Endothelial cell of umbilical vein (primary cell): ENCODE results near the gene TASOR. TPM values are rescaled to one million over a fixed set of nuclear protein-coding genes. Genes with fewer than 3 reads are reported as not detected.

Source experiments
- BruUV-seq: library from RNA; stranded (reverse); fragments of 400-500 nt; replicated peaks from 2 replicates; lab custom pipeline; 2021; lab: Mats Ljungman, UMichigan
- CTCF ChIA-PET: fragments of 300-600, 350-600 bp; sonication (Branson Sonifier 250); formaldehyde crosslinking; loops from one replicate; lab custom pipeline; 2021; ENCODE audit warnings: antibody characterized with exemption, inconsistent platforms; lab: Charles Lee
- POLR2A ChIA-PET: fragments of 300-600, 350-600 bp; sonication (Branson Sonifier 250); formaldehyde crosslinking; loops from one replicate; lab custom pipeline; 2021; ENCODE audit warnings: antibody characterized with exemption, inconsistent platforms; lab: Charles Lee
- DNase-seq: peaks from one replicate; pipeline ENCODE4 v3.0.0-alpha.2; 2011; ENCODE audit warnings: low read depth, low spot score
- FAIRE-seq: peaks from 2 replicates; lab custom pipeline; 2011; peaks lifted over from hg19 to GRCh38; lab: Jason Lieb, UNC
- H2AFZ ChIP-seq: 2 replicates; pipeline ENCODE4 v1.6.0; 2012; ENCODE audit warnings: low read depth, low read length, control low read depth, inconsistent platforms
- H3K27ac ChIP-seq: 2 replicates; pipeline ENCODE4 v1.5.1; 2011; ENCODE audit warnings: low read depth, mild to moderate bottlenecking, control low read depth, low read length, moderate library complexity; ENCODE audit not compliant: insufficient read depth
- H3K27me3 ChIP-seq, 2 experiments: 2 replicates each; pipeline versions ENCODE4 v1.6.0 to v1.6.1; 2011; ENCODE audit warnings: low read length in 2 of 2, mixed read lengths in 1 of 2; ENCODE audit not compliant: control insufficient read depth in 2 of 2, insufficient read depth in 2 of 2
- H3K36me3 ChIP-seq, 2 experiments: 2 replicates in 1 of 2; 3 replicates in 1 of 2; pipeline ENCODE4 v1.5.1; 2011; ENCODE audit warnings: low read length in 2 of 2, mild to moderate bottlenecking in 1 of 2, moderate library complexity in 1 of 2; ENCODE audit not compliant: control insufficient read depth in 2 of 2, insufficient read depth in 2 of 2; ENCODE audit errors: extremely low read depth in 1 of 2
- H3K4me1 ChIP-seq: 3 replicates; pipeline ENCODE4 v1.5.1; 2011; ENCODE audit warnings: mild to moderate bottlenecking, low read length; ENCODE audit not compliant: control insufficient read depth, insufficient read depth; ENCODE audit errors: extremely low read depth
- H3K4me2 ChIP-seq: 2 replicates; pipeline ENCODE4 v1.6.1; 2011; ENCODE audit warnings: low read length, control low read depth, mixed read lengths; ENCODE audit not compliant: insufficient read depth
- H3K4me3 ChIP-seq, 3 experiments: fragments of 200-600 bp in 1 of 3; sonication (generic), shearing (Covaris generic) in 1 of 3; replicated peaks in 1 of 3; 2 replicates each; pipeline ENCODE4 v1.5.1; 2011 to 2016; ENCODE audit warnings: control low read depth in 3 of 3, low read length in 3 of 3, mild to moderate bottlenecking in 2 of 3, inconsistent platforms in 1 of 3, low read depth in 1 of 3, moderate library complexity in 1 of 3; ENCODE audit not compliant: insufficient read depth in 1 of 3
- H3K79me2 ChIP-seq: 2 replicates; pipeline ENCODE4 v1.6.0; 2012; ENCODE audit warnings: low read length, inconsistent platforms; ENCODE audit not compliant: control insufficient read depth, insufficient read depth
- H3K9ac ChIP-seq: replicated peaks from 2 replicates; pipeline ENCODE3; 2011; ENCODE audit warnings: low read length, control low read depth; ENCODE audit not compliant: insufficient read depth; ENCODE audit errors: extremely low read depth
- H3K9me1 ChIP-seq: replicated peaks from 3 replicates; pipeline ENCODE4 v1.6.0; 2011; ENCODE audit warnings: mild to moderate bottlenecking, low read length; ENCODE audit not compliant: control insufficient read depth, insufficient read depth; ENCODE audit errors: extremely low read depth
- H3K9me3 ChIP-seq: replicated peaks from 2 replicates; pipeline ENCODE4 v1.5.1; 2012; ENCODE audit warnings: low read length, inconsistent platforms; ENCODE audit not compliant: control insufficient read depth, insufficient read depth
- H4K20me1 ChIP-seq: replicated peaks from 2 replicates; pipeline ENCODE3; 2011; ENCODE audit warnings: mild to moderate bottlenecking, low read length; ENCODE audit not compliant: control insufficient read depth, insufficient read depth; ENCODE audit errors: extremely low read depth
- CTCF ChIP-seq, 2 donors: IDR thresholded peaks; 1 replicate in 1 of 2; 2 replicates in 1 of 2; pipeline ENCODE4 v1.5.1; 2011; ENCODE audit warnings: low read length in 2 of 2, mild to moderate bottlenecking in 2 of 2, moderate library complexity in 2 of 2, control low read depth in 1 of 2, inconsistent platforms in 1 of 2, low read depth in 1 of 2; ENCODE audit not compliant: insufficient read depth in 1 of 2; ENCODE audit errors: extremely low read depth in 1 of 2
- EZH2 ChIP-seq: IDR thresholded peaks from 2 replicates; pipeline ENCODE4 v1.6.1; 2012; ENCODE audit warnings: borderline replicate concordance, low read depth, mild to moderate bottlenecking, moderate library complexity, low read length, inconsistent platforms; ENCODE audit not compliant: severe bottlenecking
- FOS ChIP-seq: IDR thresholded peaks from 2 replicates; pipeline ENCODE4 v1.6.1; 2011; ENCODE audit warnings: mild to moderate bottlenecking, low read length, moderate library complexity, borderline replicate concordance; ENCODE audit not compliant: insufficient read depth
- GATA2 ChIP-seq: IDR thresholded peaks from 2 replicates; pipeline ENCODE4 v1.7.0; 2011; ENCODE audit warnings: low read depth, mild to moderate bottlenecking, moderate library complexity, mixed read lengths, low read length; ENCODE audit not compliant: insufficient read length, insufficient read depth
- JUN ChIP-seq: IDR thresholded peaks from 2 replicates; pipeline ENCODE4 v1.6.1; 2011; ENCODE audit warnings: borderline replicate concordance, low read depth; ENCODE audit not compliant: insufficient read length, insufficient read depth
- MYC ChIP-seq: IDR thresholded peaks from one replicate; pipeline ENCODE4 v1.6.1; 2011; ENCODE audit warnings: mild to moderate bottlenecking, low read depth, low read length
- POLR2A ChIP-seq: IDR thresholded peaks from 2 replicates; pipeline ENCODE4 v1.6.1; 2012; ENCODE audit warnings: low read depth, mild to moderate bottlenecking, control low read depth, low read length
- POLR2AphosphoS5 ChIP-seq: IDR thresholded peaks from 2 replicates; pipeline ENCODE4 v1.6.1; 2012; ENCODE audit warnings: low read depth, mild to moderate bottlenecking, control low read depth, low read length, moderate library complexity; ENCODE audit not compliant: insufficient read depth
- dilution Hi-C: fragments of 300-500 bp; cut with MboI; formaldehyde crosslinking; loops from one replicate; pipeline ENCODE4 v1.15.0; 2019; ENCODE audit warnings: low sequenced_read_pairs; ENCODE audit not compliant: extremely low pct_ligation_motif_present
- intact Hi-C: fragments of 100-400 bp; cut with micrococcal nuclease; formaldehyde crosslinking; loops from one replicate; pipeline ENCODE4 v1.10.0; 2022
- polyA plus RNA-seq, 4 experiments: library from polyadenylated mRNA; depleted of rRNA in 3 of 4; stranded (reverse) in 3 of 4; unstranded in 1 of 4; fragments of >200 nt; gene quantifications; 2 replicates each; pipeline versions ENCODE4 v1.2.1 to v1.2.3, GENCODE V29; 2011 to 2012; ENCODE audit warnings: missing spikeins in 1 of 4
- total RNA-seq: library from RNA; stranded (reverse); gene quantifications from 2 replicates; pipeline ENCODE4 v1.2.3, GENCODE V29; 2021
- TF ChIP-seq, protein P1 (sequence below): IDR thresholded peaks from 2 replicates; pipeline ENCODE4 v1.6.1; 2011; ENCODE audit not compliant: insufficient read depth, insufficient read length

The TASOR gene
- total and polyA plus RNA-seq, 2 donors (not counting 3 experiments of a cell fraction or from before 2014, with no cell fraction given) = 11.2 to 44.5 TPM

DNA sequence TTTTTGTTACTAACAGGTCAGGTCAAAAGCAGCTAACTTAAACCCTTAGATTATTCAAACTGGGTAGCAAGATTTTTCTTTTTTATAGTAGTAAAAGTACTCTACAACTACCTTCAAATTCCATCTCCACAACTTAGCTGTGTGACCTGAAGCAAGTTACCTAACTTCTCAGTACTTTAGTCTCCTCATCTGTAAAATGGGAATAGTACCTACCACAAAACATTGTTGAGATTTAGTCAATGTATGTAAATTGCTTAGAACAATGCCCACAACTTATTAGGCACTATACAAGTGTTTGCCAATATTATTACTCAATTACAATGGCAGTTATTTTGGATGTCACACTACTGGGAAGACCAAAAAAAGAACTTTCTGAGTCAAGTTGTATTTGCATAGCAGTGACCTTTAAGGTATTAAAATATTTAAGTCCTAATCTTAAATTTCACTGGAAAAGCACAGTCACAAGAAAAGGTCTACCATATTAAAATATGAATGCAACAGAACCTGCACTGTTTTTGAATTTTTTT, 2.9 kb downstream of the TASOR start:
- no peaks in the 10 kb centered on the region for H3K9me1 ChIP-seq
- dilution Hi-C loops = no loop called here
- intact Hi-C loops = no loop called here
- ChIA-PET CTCF (interaction anchor here (1.2 kb wide), 1 partner anchor 120 kb away, joined by 3 read pairs; no protein-coding TSS in a partner anchor), POLR2A (no interaction called here)
- FAIRE-seq = no peak
- no peak overlapping the region for H3K9ac ChIP-seq
- H3K36me3 ChIP-seq = no peaks in the 10 kb centered on the region
- TF ChIP-seq FOS (no peak), EZH2 (no peak)
- no peak overlapping the region for H3K27ac ChIP-seq
- H3K4me3 ChIP-seq = no peak overlapping the region
- no peaks in the 10 kb centered on the region for H3K9me3 ChIP-seq
- BruUV-seq = no TSS peak
- no peak for DNase-seq
- peaks cover 14% of the 10 kb centered on the region for H3K4me1 ChIP-seq
- H3K4me2 ChIP-seq = peak overlapping the region; percentile 29
- no peak overlapping the region for H2AFZ ChIP-seq
- H3K79me2 ChIP-seq = peaks cover 41% of the 10 kb centered on the region
- no peaks in the 10 kb centered on the region for H3K27me3 ChIP-seq
- H4K20me1 ChIP-seq = no peaks in the 10 kb centered on the region

DNA sequence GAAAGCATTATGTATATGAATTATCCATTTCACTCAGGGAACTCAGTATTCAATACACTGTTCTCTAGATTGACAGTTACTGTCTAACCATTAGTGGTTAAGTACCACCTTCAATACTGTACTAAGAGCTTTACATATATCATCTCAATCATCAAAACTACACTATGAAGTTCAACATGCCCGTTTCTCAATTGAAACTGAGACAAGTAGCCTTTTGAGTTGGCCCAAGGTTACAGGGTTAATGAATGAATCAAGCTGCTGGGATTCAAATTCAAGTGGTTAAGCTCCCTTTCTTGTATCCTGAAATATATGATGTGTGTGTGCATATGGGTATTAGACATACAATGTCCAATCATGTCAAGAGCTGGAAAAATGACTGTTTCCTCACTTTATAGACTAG, 5.8 kb downstream of the TASOR start:
- FAIRE-seq = no peak
- no TSS peak for BruUV-seq
- dilution Hi-C loops = no loop called here

More for the DNA sequence above, 5.8 kb downstream of the TASOR start:
- Histone ChIP-seq H3K27ac (no peak overlapping the region), H3K79me2 (peaks cover 41% of the 10 kb centered on the region), H3K4me1 (peaks cover 14% of the 10 kb centered on the region), H3K4me2 (no peak overlapping the region), H3K4me3 (no peak overlapping the region), H4K20me1 (no peaks in the 10 kb centered on the region), H2AFZ (no peak overlapping the region), H3K9ac (no peak overlapping the region), H3K36me3 (peaks cover 0 to 2% of the 10 kb centered on the region in 2 experiments), H3K9me3 (no peaks in the 10 kb centered on the region), H3K27me3 (no peaks in the 10 kb centered on the region), H3K9me1 (no peaks in the 10 kb centered on the region)
- DNase-seq = no peak
- ChIA-PET POLR2A (no interaction called here), CTCF (interaction anchor here (1.1 kb wide), 1 partner anchor 15 kb away, joined by 3 read pairs; no protein-coding TSS in a partner anchor)
- intact Hi-C loops = no loop called here
- TF ChIP-seq, protein P1, sequence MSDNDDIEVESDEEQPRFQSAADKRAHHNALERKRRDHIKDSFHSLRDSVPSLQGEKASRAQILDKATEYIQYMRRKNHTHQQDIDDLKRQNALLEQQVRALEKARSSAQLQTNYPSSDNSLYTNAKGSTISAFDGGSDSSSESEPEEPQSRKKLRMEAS = no peak
- TF ChIP-seq MYC (no peak), EZH2 (no peak), POLR2AphosphoS5 (no peak), GATA2 (no peak), FOS (no peak), JUN (no peak), POLR2A (no peak), CTCF (IDR thresholded peaks at IDR 0.05; ENCODE audit: extremely low read depth in 1 of 2, insufficient read depth in 1 of 2, low read depth in 1 of 2, low read length in 2 of 2) (no peak)
